HG02610 (cell line): ENCODE results near the gene TRABD2A.

Experiments used
- ATAC-seq: cut with Tn5 transposase; IDR thresholded peaks from one replicate; pipeline ENCODE4 v1.9.1; 2021; ENCODE audit warnings: mild to moderate bottlenecking, moderate library complexity; ENCODE audit not compliant: unreplicated experiment

TRABD2A gene

DNA sequence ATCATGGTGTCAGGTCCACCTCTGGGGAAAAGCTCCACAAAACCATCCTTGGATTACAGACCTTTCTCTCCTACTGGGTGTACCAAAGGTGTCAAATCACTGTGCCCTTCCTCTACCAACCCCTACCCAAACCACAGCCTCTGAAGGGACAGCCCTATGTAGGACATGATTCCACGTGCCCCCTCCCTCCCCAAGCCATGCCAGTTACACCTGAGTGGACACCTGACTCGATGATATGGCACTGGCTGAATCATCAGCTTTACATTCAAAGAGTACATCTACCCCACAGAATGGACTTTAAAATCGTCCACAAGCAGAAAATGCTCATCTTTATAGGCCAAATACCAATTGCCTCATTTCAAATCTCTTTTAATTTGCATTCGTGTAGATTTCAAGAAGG is 26.0 kb downstream of the TRABD2A start:
- ATAC-seq = no peak

DNA sequence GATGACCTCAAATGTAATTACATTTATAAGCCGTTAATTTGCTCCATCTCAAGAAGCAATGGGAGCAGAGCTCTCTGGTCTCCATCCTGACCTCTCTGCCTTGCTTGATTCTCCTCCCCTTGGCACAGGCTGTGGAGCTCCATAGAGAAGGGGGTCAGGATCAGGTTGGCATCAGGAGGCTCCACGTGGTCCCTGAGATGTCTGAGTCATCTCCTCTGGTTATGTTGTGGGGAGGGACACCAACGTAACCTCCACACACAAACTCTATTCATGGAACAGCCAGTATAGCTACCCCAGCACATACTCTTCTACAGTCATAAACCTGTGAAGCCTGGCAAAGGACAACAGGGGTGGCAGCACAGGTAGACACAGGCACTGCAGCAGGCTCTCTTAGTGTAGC is 29.0 kb downstream of the TRABD2A start:
- no peak for ATAC-seq

DNA sequence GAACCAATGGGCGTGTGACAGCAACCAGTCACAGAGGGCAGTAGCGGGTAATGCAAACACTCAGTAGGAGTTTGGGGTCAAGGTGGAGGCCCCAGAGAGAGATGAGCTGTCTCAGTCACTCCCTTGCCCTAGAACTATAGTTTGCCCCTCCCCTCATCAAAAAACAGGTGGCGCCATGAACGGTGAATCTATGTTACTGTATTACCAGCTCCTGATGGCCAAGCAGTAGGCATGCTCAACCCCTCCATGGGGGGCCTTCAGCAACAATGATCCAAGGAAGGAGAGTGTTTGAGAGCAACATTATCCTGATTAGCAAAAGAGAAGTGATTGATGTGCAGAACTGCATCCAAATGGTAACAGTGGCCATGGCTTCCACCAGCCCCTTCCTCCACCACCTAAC is 30.4 kb downstream of the TRABD2A start:
- no peak for ATAC-seq

DNA sequence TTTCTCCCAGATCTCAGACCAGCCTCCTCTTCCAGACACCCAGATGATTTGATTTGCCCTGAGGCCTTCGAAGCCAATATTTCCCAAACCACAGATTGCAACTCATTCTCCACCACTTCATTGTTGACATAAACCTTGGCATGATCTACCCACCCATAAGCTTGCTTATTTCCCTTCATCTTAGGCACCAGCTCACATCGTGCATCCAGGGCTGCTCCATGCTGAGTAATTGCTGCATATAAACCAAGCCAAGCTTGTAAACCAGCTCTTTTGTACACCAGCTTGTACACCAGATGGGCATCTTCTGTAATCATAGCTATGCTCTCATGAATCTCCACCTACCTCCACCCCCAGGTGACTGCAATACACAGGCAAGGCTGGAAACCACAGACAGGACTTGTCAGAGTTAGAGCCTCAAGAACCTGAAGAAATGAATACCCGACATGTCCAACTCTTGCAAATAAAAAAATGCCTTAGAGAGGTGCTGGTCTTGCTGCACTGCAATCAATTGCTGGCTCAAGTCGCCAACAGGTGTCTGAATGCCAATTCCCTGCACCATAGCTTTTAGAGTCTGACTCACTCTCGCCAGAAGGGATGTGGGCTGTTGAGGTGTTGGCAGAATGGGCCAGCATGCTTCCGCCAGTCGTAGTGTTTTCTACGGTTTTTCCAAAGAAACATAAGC is 31.5 kb downstream of the TRABD2A start:
- no peak for ATAC-seq

DNA sequence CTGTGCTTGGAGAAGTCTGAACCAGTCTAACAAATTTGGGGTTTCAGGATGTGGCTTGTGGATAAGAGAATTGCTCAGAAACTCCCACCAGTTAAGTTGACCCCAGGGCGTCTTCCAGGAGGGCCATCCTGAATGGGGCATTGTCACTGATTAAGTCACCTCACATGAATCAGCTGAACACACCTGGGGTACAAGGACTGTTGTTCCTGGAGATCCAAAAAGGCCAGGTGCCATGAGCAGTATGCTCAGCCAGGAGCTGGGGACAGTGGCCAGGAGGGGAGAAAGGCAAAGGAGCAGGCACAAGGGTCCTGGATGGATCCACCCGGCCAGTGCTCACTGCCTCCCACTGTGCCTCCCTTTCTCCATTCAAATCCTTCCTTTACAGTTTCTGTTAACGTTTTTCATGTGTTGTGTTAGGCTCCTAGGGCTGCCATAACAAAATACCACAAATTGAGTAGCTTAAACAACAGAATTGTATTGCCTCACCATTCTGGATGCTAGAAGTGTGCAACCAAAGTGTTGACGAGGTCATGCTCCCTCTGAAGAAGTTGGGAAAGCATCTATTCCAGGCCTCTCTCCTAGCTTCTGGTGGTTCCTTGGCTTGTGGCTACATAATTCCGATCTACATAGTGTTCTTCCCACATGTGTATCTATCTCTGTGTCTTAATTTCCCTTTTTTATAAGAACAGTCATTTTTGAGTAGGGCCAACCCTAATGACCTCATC is 33.4 kb downstream of the TRABD2A start:
- ATAC-seq = no peak

DNA sequence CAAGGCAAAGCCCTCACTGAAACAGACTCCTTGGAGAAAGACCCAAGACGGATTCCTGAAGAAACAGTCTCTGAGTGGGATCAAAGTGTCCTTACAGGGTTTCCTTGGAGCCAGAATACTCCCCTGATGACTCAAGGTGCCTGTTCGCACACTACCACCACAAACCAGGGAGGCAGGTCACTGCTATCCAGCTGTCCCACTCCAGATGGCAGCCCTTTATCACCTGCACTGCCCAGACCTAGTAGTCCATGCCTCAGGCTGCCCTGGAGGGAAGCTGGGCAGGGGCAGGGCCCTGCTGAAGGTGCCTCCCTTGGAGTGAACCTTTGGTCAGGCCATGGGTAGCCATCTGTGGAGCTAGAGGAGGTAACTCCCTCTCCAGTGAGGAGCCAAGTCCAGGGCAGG is 34.1 kb downstream of the TRABD2A start:
- no peak for ATAC-seq

DNA sequence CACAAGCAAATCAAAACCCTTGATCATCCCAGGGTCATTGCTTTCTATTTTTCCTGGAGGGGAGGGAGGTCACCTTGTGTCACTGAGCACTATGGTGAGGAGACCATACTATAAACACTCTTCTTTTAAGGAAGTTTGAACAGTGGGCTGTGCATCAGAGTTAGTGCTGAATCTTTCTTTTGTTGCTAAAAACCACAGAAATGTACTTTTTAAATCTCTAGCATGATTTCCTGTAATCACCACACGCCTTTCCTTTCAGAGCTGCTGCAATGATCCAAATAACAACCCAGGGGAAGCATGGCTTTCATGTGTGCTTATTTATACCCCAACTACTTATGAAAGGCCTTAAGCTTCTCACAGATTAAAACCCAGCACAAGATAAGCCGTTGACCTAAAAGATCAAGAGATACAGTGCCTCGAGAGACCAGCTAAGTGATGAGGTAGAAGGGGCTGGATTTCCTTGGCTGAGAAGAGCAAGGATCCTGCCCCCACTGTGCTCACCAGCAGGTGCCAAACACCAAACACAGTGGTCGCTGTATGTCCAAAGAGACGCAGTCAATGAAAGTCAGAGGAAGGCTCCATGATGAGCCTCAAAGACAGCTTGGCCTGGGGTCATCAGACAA is 34.7 kb downstream of the TRABD2A start:
- ATAC-seq = no peak

DNA sequence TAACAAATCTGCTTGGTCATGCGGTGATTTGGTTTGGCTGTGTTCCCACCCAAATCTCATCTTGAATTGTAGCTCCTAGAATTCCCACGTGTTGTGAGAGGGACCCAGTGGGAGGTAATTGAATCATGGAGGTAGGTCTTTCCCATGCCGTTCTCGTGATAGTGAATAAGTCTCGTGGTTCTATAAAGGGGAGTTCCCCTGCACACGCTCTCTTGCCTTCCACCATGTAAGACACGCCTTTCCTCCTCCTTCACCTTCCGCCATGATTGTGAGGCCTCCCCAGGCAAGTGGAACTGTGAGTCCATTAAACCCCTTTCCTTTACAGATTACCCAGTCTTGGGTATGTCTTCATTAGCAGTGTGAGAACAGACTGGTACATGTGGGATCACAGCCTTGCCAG is 36.7 kb downstream of the TRABD2A start:
- no peak for ATAC-seq

DNA sequence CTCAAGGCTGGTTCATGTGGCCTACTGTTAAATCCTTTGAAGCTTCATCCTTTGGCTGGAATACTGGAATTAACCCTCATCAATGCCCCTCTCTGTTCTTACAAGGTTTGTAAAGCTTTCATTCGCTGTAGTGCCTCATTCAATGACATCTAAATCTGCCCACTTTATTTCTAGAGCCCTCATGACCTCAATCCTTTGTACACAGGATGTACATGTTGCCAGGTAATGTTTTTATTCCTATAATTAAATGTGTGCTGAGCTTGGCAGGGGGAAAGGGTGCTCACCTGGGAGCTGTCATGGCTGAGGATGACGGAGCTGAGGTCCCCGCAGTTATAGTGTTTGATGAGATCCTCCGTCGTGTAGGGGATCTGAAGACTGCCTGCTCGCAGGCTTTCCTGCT is 39.3 kb downstream of the TRABD2A start:
- no peak for ATAC-seq

DNA sequence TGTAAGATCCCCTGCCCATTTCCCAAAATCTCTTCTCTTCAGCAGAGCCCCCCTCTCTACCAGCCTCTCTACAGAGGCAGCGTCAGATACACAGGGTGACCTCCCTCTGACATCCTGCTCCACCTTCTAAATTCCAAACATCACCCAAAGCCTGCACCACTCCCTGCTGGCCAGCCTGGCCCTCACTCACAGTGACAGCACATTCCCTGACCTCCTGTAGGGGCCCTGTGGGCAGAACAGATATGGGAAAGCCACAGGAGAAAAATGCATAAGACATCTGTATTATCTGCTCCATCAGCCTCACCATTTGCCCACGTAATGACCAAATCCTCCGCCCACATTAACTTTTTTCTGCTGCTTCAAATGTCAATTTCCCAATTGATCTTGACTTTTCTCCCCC is 40.6 kb downstream of the TRABD2A start:
- no peak for ATAC-seq

DNA sequence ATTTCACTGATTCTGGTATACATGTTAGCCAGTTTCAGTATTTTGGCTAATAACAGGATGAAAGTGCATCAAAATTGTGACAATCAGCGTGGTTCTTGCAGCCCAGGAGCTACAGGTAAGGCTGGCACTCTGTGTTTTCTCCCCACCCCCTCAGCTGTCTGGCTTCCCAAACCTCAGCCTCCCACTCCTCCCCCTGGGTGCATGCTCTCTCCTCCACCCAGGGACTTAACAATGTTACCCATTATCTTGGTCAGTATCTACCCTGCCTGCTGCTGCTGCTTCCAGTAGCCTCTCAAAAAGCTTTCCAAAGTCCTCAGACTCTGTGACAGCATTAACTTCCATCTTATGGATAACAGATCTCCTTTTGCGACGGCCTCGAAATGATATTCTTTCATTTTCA is 41.0 kb downstream of the TRABD2A start:
- no peak for ATAC-seq

DNA sequence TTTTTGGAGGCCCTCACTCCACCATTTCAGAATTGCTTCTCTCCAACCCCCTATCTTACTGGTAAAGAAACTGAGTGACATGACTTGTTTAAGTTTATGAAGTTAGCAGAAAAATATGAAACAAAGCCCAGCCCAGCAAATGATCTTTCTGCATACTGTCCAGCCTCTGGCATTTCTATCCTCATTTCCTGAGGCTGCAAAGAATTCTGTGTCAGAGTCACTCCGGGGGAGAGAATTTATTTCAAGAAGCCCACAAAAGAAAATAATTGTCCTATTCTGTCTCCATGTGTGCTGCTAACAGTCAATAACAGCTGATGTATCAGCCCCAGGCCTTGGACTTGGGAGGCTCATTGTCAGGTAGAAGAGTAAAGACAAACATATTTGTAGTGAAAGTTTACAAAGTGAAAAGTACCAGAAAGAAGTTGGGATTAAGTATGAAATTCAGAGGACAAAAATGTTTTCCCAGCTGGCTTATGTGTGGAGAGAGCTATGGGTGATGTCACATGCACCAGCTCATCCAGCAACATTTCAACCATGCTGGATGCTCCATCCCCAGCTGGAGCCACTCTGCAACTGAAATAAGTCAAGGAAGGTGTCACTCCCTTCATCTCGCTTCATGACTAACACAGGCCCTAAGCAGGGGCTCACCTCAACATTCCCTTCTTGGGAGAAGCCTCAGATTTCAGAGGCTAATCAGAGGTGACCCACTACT is 42.3 kb downstream of the TRABD2A start:
- no peak for ATAC-seq

DNA sequence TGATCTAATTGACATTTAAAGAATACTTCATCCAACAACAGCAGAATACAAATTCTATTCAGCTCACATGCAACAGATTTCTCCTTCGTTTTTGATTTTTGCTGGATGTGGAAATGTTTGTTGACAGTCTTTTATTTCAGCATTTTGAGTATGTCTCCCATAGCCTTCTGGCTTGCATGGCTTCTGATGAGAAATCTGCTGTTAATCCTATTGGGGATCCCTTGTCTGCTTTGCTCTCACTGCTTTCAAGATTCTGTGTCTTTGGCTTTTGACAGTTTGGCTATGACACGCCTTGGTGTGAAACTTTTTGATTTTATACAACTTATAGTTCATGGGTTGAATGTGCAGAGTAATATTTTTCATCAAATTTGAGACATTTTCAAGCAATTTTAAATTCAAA is 44.7 kb downstream of the TRABD2A start:
- ATAC-seq = no peak

DNA sequence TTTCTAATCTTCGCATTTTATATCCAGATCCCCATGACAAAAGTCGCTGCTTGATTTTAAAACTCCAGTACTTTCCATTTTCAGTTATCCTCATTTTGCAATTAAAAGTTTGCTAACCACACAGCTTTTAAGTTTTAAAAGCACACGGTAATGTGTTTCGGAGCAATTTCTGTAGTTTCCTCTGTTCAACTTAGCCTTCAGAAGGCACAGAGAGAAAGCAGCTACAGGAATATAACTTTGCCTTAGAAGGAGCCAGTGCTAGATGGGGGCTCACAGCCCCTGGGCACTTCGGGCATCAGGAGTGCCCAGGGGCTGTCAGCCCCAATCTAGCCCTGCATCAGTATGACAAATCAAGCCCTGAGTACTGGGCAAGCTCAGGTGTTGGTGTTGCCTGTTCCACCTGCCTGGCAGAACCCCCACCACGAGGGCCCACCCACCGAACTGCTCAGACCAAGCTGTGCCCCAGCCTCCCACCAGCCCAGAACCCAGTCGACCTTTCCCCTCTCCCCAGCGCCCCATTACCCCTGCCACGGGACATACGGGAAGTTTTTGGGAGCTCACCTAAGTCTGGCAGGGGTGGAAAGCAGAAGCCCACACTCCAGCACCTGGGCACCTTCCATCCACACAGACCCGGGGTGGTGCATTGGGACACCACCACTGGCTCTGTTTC is 47.3 kb downstream of the TRABD2A start:
- ATAC-seq = no peak

DNA sequence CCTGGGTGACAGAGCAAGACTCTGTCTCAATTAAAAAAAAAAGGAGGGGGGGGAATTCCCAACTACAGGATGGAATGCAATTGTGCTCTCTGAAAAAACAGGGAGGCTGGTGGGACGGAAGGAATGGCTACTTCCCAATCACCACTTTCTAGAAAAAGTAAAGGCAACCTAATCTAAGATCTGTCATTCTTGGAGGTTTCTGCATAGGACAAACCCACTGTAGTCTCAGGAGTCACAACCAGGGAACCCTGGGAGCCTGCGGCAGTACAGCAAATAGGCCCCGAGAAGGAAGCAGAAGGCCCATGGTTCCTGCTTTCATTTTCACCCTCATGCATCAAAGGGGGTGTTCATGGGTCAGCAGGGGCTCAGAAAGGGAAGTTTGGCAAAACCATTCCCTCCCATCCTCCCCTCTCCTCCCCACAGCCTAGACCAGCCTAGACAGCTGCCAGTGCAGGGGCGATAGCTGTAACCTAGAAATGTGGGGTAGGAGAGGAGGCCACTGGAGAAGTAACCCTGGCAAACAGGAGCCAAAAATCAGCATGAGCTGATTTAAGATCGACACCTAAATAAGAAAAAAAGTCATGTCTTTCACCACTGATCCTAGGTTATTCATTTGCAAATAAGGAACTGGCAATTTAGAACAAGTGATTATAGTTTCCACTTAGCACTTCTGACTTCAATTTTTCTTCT is 48.0 kb downstream of the TRABD2A start:
- ATAC-seq = peak; percentile 81

DNA sequence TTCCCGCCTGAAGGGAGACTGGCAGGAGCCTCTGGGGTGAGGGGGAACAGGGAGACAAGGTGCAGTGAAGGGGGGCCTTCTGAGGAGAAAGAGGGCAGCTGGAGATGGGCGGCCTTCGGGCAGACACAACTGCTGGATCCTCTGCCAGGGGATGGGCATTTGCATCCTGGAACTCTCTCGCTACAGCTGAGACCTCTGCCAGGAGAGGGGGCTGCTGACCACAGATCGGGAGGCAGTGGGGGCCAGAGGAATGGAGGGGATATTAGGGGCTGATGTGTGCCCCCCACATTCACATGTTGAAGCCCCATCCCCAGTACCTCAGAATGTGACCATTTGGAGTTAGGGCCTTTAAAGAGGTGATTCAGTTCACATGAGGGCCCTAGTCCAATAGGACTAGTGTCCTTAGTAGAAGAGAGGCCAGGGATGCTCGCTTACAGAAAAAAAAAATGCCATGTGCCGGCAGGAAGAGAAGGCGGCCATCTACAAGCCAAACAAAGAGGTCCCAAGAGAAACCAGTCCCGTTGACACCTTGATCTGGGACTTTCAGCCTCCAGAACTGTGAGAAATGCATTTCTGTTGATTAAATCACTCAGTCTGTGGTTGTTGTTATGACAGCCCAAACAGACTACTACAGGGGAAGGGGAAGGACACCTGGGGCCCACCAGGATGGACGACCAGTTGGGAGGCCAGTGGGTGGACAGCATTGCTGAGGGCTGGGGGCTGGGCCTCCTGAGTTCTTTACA is 50.0 kb downstream of the TRABD2A start:
- no peak for ATAC-seq

DNA sequence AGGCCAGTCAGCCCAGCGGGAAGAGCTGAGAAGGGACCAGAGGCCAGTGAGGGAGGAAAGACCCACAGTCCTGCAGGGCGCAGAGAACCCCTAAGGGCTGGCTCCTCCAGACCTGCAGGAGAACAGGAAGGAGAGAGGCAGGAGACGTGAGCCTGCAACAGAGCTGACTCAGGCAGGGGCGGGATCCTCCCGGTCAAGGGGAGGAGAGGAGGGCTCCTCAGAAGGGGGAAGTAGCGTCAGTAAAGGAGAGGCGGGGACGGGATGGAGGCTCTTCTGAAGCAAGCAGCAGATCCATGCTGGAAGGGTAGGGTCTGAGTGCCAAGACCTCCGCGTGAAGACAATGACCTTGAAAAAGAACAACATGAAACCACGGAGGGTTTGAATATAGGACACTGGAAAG is 50.8 kb downstream of the TRABD2A start:
- ATAC-seq = no peak

DNA sequence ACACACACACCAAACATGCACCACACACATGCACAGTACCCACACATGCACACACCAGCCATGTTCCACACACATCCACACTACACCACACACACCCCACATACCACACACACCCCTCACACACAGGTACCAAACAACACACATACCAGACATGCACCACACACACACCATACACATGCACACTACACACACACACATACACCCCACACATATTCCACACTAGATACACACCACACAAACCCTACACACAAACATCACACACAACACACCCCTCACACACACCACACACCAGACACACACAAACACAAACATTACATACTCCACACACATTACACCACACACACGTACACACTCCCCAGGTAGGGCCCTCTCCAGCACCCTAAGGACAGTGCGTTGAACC is 51.2 kb downstream of the TRABD2A start:
- no peak for ATAC-seq

DNA sequence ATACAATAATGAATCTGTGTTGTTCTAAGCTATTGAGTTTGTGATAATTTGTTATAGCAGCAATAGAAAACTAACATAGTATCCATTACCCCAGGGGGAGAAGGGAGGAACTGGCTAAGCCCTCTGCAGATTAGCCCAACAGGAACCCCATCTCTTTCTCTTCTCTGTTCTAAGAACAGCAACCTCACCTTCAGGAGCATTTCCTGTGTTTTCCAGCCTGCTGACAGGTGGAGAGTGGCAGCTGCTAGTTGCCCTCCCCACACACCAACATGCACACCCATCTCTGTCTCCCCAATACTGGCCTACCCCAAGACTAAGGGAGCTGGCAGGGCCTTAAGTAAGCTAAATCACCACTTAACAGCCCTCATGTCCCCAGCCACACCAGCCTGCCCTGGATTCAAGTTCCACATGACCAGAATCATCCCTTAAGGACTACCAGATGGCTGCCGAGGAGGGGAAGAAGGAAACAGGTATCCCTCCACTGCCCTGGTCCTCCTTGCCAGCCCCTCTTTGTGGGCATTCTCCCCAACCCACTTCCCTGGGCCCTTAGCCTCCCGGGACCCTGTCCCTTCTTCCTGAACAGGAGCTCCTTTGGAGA is 52.8 kb downstream of the TRABD2A start:
- ATAC-seq = no peak
